ENCODE data around the gene KYNU.
"Not testable (repeated sequence)": the region's sequence is repeated elsewhere in the genome, so short reads cannot be mapped to it uniquely, and the experiment has no call there.

Gene KYNU

DNA sequence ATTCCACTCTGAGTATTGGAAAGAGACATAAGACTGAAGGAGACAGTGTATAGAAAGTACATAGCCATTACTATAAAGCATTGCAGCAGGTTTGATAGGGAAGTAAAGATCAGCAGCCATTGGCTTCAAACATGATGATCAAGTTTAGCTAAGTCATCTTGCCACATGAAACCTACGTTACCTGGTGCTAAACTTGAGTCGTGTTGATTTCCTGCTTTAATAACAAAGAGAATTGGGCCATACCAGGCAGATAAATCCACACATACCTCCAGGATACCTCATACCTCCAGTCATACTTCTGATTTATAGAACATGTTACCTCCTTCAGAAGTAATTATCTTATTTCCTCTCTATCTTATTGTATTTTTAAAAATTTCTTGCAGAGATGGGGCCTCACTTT, 10.3 kb upstream of the KYNU start (continued):
- TF ChIP-seq ZNF140 (tag by site-specific recombination; IDR thresholded peaks at IDR 0.05): no peak
- TF ChIP-seq ZNF830 (tag by site-specific recombination; IDR thresholded peaks at IDR 0.05; ENCODE audit: low read depth): no peak
- TF ChIP-seq, protein P1, sequence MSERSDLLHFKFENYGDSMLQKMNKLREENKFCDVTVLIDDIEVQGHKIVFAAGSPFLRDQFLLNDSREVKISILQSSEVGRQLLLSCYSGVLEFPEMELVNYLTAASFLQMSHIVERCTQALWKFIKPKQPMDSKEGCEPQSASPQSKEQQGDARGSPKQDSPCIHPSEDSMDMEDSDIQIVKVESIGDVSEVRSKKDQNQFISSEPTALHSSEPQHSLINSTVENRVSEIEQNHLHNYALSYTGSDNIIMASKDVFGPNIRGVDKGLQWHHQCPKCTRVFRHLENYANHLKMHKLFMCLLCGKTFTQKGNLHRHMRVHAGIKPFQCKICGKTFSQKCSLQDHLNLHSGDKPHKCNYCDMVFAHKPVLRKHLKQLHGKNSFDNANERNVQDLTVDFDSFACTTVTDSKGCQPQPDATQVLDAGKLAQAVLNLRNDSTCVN (tag by site-specific recombination; optimal IDR thresholded peaks at IDR 0.05): no peak
- TF ChIP-seq, protein P2, sequence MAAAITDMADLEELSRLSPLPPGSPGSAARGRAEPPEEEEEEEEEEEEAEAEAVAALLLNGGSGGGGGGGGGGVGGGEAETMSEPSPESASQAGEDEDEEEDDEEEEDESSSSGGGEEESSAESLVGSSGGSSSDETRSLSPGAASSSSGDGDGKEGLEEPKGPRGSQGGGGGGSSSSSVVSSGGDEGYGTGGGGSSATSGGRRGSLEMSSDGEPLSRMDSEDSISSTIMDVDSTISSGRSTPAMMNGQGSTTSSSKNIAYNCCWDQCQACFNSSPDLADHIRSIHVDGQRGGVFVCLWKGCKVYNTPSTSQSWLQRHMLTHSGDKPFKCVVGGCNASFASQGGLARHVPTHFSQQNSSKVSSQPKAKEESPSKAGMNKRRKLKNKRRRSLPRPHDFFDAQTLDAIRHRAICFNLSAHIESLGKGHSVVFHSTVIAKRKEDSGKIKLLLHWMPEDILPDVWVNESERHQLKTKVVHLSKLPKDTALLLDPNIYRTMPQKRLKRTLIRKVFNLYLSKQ (tag by site-specific recombination; IDR thresholded peaks at IDR 0.05; ENCODE audit: borderline replicate concordance): no peak
- TF ChIP-seq, protein P3, sequence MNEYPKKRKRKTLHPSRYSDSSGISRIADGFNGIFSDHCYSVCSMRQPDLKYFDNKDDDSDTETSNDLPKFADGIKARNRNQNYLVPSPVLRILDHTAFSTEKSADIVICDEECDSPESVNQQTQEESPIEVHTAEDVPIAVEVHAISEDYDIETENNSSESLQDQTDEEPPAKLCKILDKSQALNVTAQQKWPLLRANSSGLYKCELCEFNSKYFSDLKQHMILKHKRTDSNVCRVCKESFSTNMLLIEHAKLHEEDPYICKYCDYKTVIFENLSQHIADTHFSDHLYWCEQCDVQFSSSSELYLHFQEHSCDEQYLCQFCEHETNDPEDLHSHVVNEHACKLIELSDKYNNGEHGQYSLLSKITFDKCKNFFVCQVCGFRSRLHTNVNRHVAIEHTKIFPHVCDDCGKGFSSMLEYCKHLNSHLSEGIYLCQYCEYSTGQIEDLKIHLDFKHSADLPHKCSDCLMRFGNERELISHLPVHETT (tag by site-specific recombination; IDR thresholded peaks at IDR 0.05): no peak
- no peak for TF ChIP-seq YY1 (tag by site-specific recombination; IDR thresholded peaks at IDR 0.05)
- no peak for TF ChIP-seq ZNF626 (tag by site-specific recombination; IDR thresholded peaks at IDR 0.05)
- no peak for TF ChIP-seq IKZF3 (tag by site-specific recombination; IDR thresholded peaks at IDR 0.05)
- TF ChIP-seq, protein P4, sequence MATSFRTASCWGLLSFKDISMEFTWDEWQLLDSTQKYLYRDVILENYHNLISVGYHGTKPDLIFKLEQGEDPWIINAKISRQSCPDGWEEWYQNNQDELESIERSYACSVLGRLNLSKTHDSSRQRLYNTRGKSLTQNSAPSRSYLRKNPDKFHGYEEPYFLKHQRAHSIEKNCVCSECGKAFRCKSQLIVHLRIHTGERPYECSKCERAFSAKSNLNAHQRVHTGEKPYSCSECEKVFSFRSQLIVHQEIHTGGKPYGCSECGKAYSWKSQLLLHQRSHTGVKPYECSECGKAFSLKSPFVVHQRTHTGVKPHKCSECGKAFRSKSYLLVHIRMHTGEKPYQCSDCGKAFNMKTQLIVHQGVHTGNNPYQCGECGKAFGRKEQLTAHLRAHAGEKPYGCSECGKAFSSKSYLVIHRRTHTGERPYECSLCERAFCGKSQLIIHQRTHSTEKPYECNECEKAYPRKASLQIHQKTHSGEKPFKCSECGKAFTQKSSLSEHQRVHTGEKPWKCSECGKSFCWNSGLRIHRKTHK (tag by site-specific recombination; IDR thresholded peaks at IDR 0.05): no peak
- no peak for TF ChIP-seq ZNF791 (tag by site-specific recombination; IDR thresholded peaks at IDR 0.05)
- TF ChIP-seq HOXC10 (CRISPR knock-in tag; IDR thresholded peaks at IDR 0.05): no peak

DNA sequence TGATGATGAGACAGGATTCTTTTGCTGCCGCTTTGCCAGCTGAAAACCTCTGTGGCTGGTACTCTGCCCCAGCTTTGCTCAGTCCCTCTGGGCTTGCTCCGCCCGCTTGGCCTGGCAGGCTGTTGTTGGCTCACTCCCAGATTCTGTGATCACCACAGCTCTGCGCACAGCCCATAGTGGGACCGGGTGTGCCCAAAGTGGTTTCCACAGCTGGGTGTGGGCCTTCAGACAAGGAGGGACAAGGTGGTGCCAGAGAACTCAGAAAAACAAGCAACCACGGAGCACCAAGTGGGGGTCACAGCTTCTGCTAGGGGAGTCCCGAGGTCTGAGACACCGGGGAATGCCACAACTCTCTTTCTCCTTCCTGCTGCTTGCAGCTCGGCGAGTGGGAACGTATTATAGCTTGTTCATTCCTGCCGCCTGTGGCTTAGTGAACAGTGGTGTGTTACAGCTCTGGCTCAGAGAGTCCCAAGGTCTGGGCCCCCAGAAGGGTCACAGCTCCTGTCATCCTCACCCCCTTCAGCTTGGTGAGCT, 9.2 kb upstream of the KYNU start:
- no peaks in the 10 kb centered on the region for H3K4me1 ChIP-seq (ENCODE audit: control insufficient read depth, insufficient read depth, low read length)
- POLR2A ChIA-PET: no interaction called here

DNA sequence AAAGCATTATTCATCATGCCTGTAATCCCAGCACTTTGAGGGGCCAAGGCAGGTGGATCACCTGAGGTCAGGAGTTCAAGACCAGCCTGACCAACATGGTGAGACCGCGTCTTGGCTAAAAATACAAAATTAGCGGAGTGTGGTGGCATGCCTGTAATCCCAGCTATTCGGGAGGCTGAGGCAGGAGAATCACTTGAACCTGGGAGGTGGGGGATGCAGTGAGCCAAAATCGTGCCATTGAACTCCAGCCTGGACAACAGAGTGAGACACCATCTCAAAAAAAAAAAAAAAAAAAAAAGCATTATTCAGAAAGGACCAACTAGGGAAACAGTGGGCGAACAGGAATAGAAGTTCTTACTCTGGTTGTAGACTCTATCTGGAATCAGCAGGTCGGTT, 8.4 kb upstream of the KYNU start:
- H3K27ac ChIP-seq (ENCODE audit: extremely low read depth, low read depth, low read length); H3K36me3 ChIP-seq (ENCODE audit: control insufficient read depth in 2 of 2, insufficient read depth in 1 of 2, low read length in 2 of 2); H3K4me1 ChIP-seq (ENCODE audit: control insufficient read depth, insufficient read depth, low read length); CTCF ChIA-PET; H3K9me3 ChIP-seq (ENCODE audit: control insufficient read depth, insufficient read depth, low read depth, low read length); POLR2A ChIA-PET; H3K4me3 ChIP-seq (ENCODE audit: low read depth, low read length): not testable (repeated sequence)

More for the DNA sequence above, 9.2 kb upstream of the KYNU start:
- H3K36me3 ChIP-seq (ENCODE audit: control insufficient read depth in 2 of 2, insufficient read depth in 1 of 2, low read length in 2 of 2): no peaks in the 10 kb centered on the region
- CTCF ChIA-PET: interaction anchor here (0.6 kb wide), 1 partner anchor 91 kb away, joined by 4 read pairs; no protein-coding TSS in a partner anchor
- no peak overlapping the region for H3K27ac ChIP-seq (ENCODE audit: extremely low read depth, low read depth, low read length)
- H3K9me3 ChIP-seq (ENCODE audit: control insufficient read depth, insufficient read depth, low read depth, low read length): no peaks in the 10 kb centered on the region
- TF ChIP-seq ZNF146 (tag by site-specific recombination; IDR thresholded peaks at IDR 0.05): no peak
- TF ChIP-seq, protein P5, sequence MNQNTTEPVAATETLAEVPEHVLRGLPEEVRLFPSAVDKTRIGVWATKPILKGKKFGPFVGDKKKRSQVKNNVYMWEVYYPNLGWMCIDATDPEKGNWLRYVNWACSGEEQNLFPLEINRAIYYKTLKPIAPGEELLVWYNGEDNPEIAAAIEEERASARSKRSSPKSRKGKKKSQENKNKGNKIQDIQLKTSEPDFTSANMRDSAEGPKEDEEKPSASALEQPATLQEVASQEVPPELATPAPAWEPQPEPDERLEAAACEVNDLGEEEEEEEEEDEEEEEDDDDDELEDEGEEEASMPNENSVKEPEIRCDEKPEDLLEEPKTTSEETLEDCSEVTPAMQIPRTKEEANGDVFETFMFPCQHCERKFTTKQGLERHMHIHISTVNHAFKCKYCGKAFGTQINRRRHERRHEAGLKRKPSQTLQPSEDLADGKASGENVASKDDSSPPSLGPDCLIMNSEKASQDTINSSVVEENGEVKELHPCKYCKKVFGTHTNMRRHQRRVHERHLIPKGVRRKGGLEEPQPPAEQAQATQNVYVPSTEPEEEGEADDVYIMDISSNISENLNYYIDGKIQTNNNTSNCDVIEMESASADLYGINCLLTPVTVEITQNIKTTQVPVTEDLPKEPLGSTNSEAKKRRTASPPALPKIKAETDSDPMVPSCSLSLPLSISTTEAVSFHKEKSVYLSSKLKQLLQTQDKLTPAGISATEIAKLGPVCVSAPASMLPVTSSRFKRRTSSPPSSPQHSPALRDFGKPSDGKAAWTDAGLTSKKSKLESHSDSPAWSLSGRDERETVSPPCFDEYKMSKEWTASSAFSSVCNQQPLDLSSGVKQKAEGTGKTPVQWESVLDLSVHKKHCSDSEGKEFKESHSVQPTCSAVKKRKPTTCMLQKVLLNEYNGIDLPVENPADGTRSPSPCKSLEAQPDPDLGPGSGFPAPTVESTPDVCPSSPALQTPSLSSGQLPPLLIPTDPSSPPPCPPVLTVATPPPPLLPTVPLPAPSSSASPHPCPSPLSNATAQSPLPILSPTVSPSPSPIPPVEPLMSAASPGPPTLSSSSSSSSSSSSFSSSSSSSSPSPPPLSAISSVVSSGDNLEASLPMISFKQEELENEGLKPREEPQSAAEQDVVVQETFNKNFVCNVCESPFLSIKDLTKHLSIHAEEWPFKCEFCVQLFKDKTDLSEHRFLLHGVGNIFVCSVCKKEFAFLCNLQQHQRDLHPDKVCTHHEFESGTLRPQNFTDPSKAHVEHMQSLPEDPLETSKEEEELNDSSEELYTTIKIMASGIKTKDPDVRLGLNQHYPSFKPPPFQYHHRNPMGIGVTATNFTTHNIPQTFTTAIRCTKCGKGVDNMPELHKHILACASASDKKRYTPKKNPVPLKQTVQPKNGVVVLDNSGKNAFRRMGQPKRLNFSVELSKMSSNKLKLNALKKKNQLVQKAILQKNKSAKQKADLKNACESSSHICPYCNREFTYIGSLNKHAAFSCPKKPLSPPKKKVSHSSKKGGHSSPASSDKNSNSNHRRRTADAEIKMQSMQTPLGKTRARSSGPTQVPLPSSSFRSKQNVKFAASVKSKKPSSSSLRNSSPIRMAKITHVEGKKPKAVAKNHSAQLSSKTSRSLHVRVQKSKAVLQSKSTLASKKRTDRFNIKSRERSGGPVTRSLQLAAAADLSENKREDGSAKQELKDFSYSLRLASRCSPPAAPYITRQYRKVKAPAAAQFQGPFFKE (tag by site-specific recombination; IDR thresholded peaks at IDR 0.05; ENCODE audit: borderline replicate concordance): no peak
- peak; percentile 67 for TF ChIP-seq KLF1 (tag by site-specific recombination; IDR thresholded peaks at IDR 0.05)
- H3K4me3 ChIP-seq (ENCODE audit: low read depth, low read length): no peak overlapping the region

Measured in HEK293 (cell line).